ENCODE measurements around the gene REEP3.
"Not testable (repeated sequence)": the region's sequence is repeated elsewhere in the genome, so short reads cannot be mapped to it uniquely, and the experiment has no call there.

REEP3 gene

GRCh38 chr10:63633677-63634487, 112.7 kb downstream of the REEP3 start:
- no peak for DNase-seq

GRCh38 chr10:63634488-63635065, 113.4 kb downstream of the REEP3 start:
- DNase-seq = no peak

GRCh38 chr10:63636812-63637211, 115.6 kb downstream of the REEP3 start:
- no peak for DNase-seq

- no peak for DNase-seq
These were observed 116.7 kb downstream of the REEP3 start for GRCh38 chr10:63637901-63638327.

- DNase-seq = no peak
These were observed 120.2 kb downstream of the REEP3 start for GRCh38 chr10:63641366-63641765.

GRCh38 chr10:63641799-63642198, 120.6 kb downstream of the REEP3 start:
- no peak for DNase-seq

- DNase-seq = no peak
These were observed 121.6 kb downstream of the REEP3 start for GRCh38 chr10:63642808-63643207.

- DNase-seq = no peak
These were observed 123.4 kb downstream of the REEP3 start for GRCh38 chr10:63644418-63645142.

GRCh38 chr10:63645195-63645594, 124.0 kb downstream of the REEP3 start:
- DNase-seq = no peak

- DNase-seq = no peak
These were observed 125.3 kb downstream of the REEP3 start for GRCh38 chr10:63646491-63646890.

GRCh38 chr10:63651864-63652263, 130.7 kb downstream of the REEP3 start:
- DNase-seq = no peak

- no peak for DNase-seq
These were observed 132.5 kb downstream of the REEP3 start for GRCh38 chr10:63653747-63654146.

- no peak for DNase-seq
These were observed 136.6 kb downstream of the REEP3 start for GRCh38 chr10:63657761-63658160.

GRCh38 chr10:63660941-63661340, 139.7 kb downstream of the REEP3 start:
- not testable (repeated sequence) for DNase-seq

- DNase-seq = no peak
These were observed 140.1 kb downstream of the REEP3 start for GRCh38 chr10:63661347-63661746.

GRCh38 chr10:63664341-63664885, 143.2 kb downstream of the REEP3 start:
- DNase-seq = peak; percentile 7

GRCh38 chr10:63665006-63665580, 143.9 kb downstream of the REEP3 start:
- peak; percentile 22 for DNase-seq

GRCh38 chr10:63665670-63666134, 144.5 kb downstream of the REEP3 start:
- no peak for DNase-seq

- no peak for DNase-seq
These were observed 145.7 kb downstream of the REEP3 start for GRCh38 chr10:63666836-63667383.

GRCh38 chr10:63667596-63668480, 146.6 kb downstream of the REEP3 start:
- no peak for DNase-seq

- no peak for DNase-seq
These were observed 149.2 kb downstream of the REEP3 start for GRCh38 chr10:63670291-63670898.

Data from NCI-H510A (cell line).